Liver (tissue), 9 donors: ENCODE results near the gene CDC27. TPM values are rescaled to one million over a fixed set of nuclear protein-coding genes. Genes with fewer than 3 reads are reported as not detected.
"Not testable (repeated sequence)": the region's sequence is repeated elsewhere in the genome, so short reads cannot be mapped to it uniquely, and the experiment has no call there.

ENCODE experiments used
- DNase-seq: peaks from one replicate; pipeline ENCODE4 v3.0.0-alpha.2; 2017; ENCODE audit warnings: low spot score
- H3K27ac ChIP-seq, 2 donors: one replicate each; pipeline ENCODE4 v1.7.0; 2013; ENCODE audit warnings: inconsistent platforms in 2 of 2, low read length in 2 of 2, control low read depth in 1 of 2, low read depth in 1 of 2, mild to moderate bottlenecking in 1 of 2
- H3K27me3 ChIP-seq, 4 donors: one replicate each; pipeline versions ENCODE4 v1.6.1 to v1.7.0; 2013; ENCODE audit warnings: low read length in 3 of 4, inconsistent platforms in 1 of 4, mild to moderate bottlenecking in 1 of 4, moderate library complexity in 1 of 4; ENCODE audit not compliant: control insufficient read depth in 4 of 4, insufficient read depth in 4 of 4
- H3K36me3 ChIP-seq, 4 donors: one replicate each; pipeline versions ENCODE4 v1.6.1 to v1.7.0; 2013; ENCODE audit warnings: low read length in 3 of 4, mild to moderate bottlenecking in 3 of 4, low read depth in 1 of 4, moderate library complexity in 1 of 4; ENCODE audit not compliant: control insufficient read depth in 4 of 4, insufficient read depth in 3 of 4
- H3K4me1 ChIP-seq, 4 donors: one replicate each; pipeline versions ENCODE4 v1.6.1 to v1.7.0; 2013; ENCODE audit warnings: low read length in 3 of 4, mild to moderate bottlenecking in 3 of 4, moderate library complexity in 1 of 4; ENCODE audit not compliant: control insufficient read depth in 4 of 4, insufficient read depth in 4 of 4
- H3K4me3 ChIP-seq, 3 donors: one replicate each; pipeline versions ENCODE4 v1.6.1 to v1.7.0; 2013; ENCODE audit warnings: low read length in 3 of 3, control low read depth in 1 of 3, low read depth in 1 of 3, mild to moderate bottlenecking in 1 of 3
- H3K9ac ChIP-seq, 2 donors: one replicate each; pipeline ENCODE4 v1.7.0; 2013; ENCODE audit warnings: low read length in 2 of 2, mild to moderate bottlenecking in 2 of 2, moderate library complexity in 2 of 2, control low read depth in 1 of 2, low read depth in 1 of 2
- H3K9me3 ChIP-seq, 4 donors: one replicate each; pipeline versions ENCODE4 v1.6.1 to v1.7.0; 2013; ENCODE audit warnings: low read length in 3 of 4; ENCODE audit not compliant: control insufficient read depth in 4 of 4
- ATF3 ChIP-seq: IDR thresholded peaks from 2 replicates; pipeline ENCODE4 v1.6.1; 2016; ENCODE audit warnings: antibody characterized with exemption
- CTCF ChIP-seq: fragments of 150-350 bp; IDR thresholded peaks from 2 replicates; pipeline ENCODE4 v1.5.1; 2017; ENCODE audit warnings: improper control_type of control experiment, low read depth, low read length; ENCODE audit not compliant: missing input control
- EGR1 ChIP-seq, 2 donors: IDR thresholded peaks; 2 replicates each; pipeline ENCODE4 v1.6.1; 2016 to 2018; ENCODE audit warnings: antibody characterized with exemption in 2 of 2, low read depth in 2 of 2
- FOXA1 ChIP-seq: IDR thresholded peaks from 2 replicates; pipeline ENCODE4 v1.6.1; 2016; ENCODE audit warnings: antibody characterized with exemption
- FOXA2 ChIP-seq: IDR thresholded peaks from 2 replicates; pipeline ENCODE4 v1.6.1; 2016; ENCODE audit warnings: antibody characterized with exemption
- GABPA ChIP-seq, 2 donors: IDR thresholded peaks in 1 of 2; conservative IDR thresholded peaks in 1 of 2; 2 replicates each; pipeline ENCODE4 v1.6.1; 2016; ENCODE audit warnings: antibody characterized with exemption in 2 of 2, mild to moderate bottlenecking in 1 of 2, moderate library complexity in 1 of 2
- HNF4A ChIP-seq, 2 donors: conservative IDR thresholded peaks; 2 replicates each; pipeline ENCODE4 v1.6.1; 2016; ENCODE audit warnings: antibody characterized with exemption in 2 of 2, mild to moderate bottlenecking in 2 of 2
- HNF4G ChIP-seq: IDR thresholded peaks from 2 replicates; pipeline ENCODE4 v1.6.1; 2016; ENCODE audit warnings: antibody characterized with exemption
- JUND ChIP-seq, 2 donors: IDR thresholded peaks; 2 replicates each; pipeline ENCODE4 v1.6.1; 2016; ENCODE audit warnings: antibody characterized with exemption in 2 of 2
- MAX ChIP-seq: IDR thresholded peaks from 2 replicates; pipeline ENCODE4 v1.6.1; 2016; ENCODE audit warnings: antibody characterized with exemption
- NR2F2 ChIP-seq: IDR thresholded peaks from 2 replicates; pipeline ENCODE4 v1.6.1; 2016; ENCODE audit warnings: antibody characterized with exemption
- RAD21 ChIP-seq, 2 donors: IDR thresholded peaks; 2 replicates each; pipeline ENCODE4 v1.6.1; 2016; ENCODE audit warnings: antibody characterized with exemption in 2 of 2, mild to moderate bottlenecking in 2 of 2
- RXRA ChIP-seq, 2 donors: IDR thresholded peaks; 2 replicates each; pipeline ENCODE4 v1.6.1; 2017 to 2018; ENCODE audit warnings: antibody characterized with exemption in 2 of 2, mild to moderate bottlenecking in 1 of 2
- SP1 ChIP-seq: IDR thresholded peaks from 2 replicates; pipeline ENCODE4 v1.6.1; 2018; ENCODE audit warnings: antibody characterized with exemption, mild to moderate bottlenecking
- YY1 ChIP-seq: IDR thresholded peaks from 2 replicates; pipeline ENCODE4 v1.6.1; 2016; ENCODE audit warnings: antibody characterized with exemption, mild to moderate bottlenecking
- WGBS: extraction: QIAGEN DNeasy Blood & Tissue Kit; methylation state at CpG from one replicate; pipeline ENCODE4 v1.1.7; 2013; 5-methylcytosine and 5-hydroxymethylcytosine counted together
- polyA plus RNA-seq, 2 donors: library from polyadenylated mRNA; stranded (reverse) in 1 of 2; unstranded in 1 of 2; fragments of 200-250 nt in 1 of 2; fragments of >200 nt in 1 of 2; fragmentation: Nextera tagmentation in 1 of 2; extraction: Ambion mirVana in 1 of 2; gene quantifications; one replicate each; pipeline versions ENCODE4 v1.2.1 to v1.2.3, GENCODE V29; 2013 to 2015
- total RNA-seq, 2 donors: library from RNA; depleted of rRNA; stranded (reverse); fragments of >200 nt; gene quantifications; one replicate each; pipeline ENCODE4 v1.2.3, GENCODE V29; 2014
- TF ChIP-seq, protein P1 (sequence below): IDR thresholded peaks from 2 replicates; pipeline ENCODE4 v1.6.1; 2016; ENCODE audit warnings: antibody characterized with exemption
- TF ChIP-seq, protein P2 (sequence below): IDR thresholded peaks from 2 replicates; pipeline ENCODE4 v1.6.1; 2016; ENCODE audit warnings: antibody characterized with exemption, mild to moderate bottlenecking
- donor health status: healthy.
- donor health status: healthy.
- donor health status: healthy.
- donor health status: healthy.
- donor health status: healthy.

The CDC27 gene
- total and polyA plus RNA-seq, 4 donors, result 16.8 to 148 (median 27.1) TPM

- no peaks in the 10 kb centered on the region for H3K4me1 ChIP-seq
- H3K9me3 ChIP-seq, result no peaks in the 10 kb centered on the region
- H3K4me3 ChIP-seq, result no peak overlapping the region
- TF ChIP-seq NR2F2 (no peak), MAX (no peak), CTCF (no peak), RXRA (IDR thresholded peaks at IDR 0.05) (no peak), HNF4G (no peak), GABPA (IDR thresholded peaks at IDR 0.05 in 1 of 2, conservative IDR thresholded peaks at IDR 0.05 in 1 of 2) (no peak), HNF4A (conservative IDR thresholded peaks at IDR 0.05) (no peak), EGR1 (IDR thresholded peaks at IDR 0.05; ENCODE audit: low read depth in 2 of 2) (no peak), YY1 (no peak), RAD21 (IDR thresholded peaks at IDR 0.05) (no peak), FOXA1 (no peak), FOXA2 (no peak), JUND (IDR thresholded peaks at IDR 0.05) (no peak), SP1 (no peak), ATF3 (no peak)
- TF ChIP-seq, protein P1, sequence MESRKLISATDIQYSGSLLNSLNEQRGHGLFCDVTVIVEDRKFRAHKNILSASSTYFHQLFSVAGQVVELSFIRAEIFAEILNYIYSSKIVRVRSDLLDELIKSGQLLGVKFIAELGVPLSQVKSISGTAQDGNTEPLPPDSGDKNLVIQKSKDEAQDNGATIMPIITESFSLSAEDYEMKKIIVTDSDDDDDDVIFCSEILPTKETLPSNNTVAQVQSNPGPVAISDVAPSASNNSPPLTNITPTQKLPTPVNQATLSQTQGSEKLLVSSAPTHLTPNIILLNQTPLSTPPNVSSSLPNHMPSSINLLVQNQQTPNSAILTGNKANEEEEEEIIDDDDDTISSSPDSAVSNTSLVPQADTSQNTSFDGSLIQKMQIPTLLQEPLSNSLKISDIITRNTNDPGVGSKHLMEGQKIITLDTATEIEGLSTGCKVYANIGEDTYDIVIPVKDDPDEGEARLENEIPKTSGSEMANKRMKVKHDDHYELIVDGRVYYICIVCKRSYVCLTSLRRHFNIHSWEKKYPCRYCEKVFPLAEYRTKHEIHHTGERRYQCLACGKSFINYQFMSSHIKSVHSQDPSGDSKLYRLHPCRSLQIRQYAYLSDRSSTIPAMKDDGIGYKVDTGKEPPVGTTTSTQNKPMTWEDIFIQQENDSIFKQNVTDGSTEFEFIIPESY, result no peak
- TF ChIP-seq, protein P2, sequence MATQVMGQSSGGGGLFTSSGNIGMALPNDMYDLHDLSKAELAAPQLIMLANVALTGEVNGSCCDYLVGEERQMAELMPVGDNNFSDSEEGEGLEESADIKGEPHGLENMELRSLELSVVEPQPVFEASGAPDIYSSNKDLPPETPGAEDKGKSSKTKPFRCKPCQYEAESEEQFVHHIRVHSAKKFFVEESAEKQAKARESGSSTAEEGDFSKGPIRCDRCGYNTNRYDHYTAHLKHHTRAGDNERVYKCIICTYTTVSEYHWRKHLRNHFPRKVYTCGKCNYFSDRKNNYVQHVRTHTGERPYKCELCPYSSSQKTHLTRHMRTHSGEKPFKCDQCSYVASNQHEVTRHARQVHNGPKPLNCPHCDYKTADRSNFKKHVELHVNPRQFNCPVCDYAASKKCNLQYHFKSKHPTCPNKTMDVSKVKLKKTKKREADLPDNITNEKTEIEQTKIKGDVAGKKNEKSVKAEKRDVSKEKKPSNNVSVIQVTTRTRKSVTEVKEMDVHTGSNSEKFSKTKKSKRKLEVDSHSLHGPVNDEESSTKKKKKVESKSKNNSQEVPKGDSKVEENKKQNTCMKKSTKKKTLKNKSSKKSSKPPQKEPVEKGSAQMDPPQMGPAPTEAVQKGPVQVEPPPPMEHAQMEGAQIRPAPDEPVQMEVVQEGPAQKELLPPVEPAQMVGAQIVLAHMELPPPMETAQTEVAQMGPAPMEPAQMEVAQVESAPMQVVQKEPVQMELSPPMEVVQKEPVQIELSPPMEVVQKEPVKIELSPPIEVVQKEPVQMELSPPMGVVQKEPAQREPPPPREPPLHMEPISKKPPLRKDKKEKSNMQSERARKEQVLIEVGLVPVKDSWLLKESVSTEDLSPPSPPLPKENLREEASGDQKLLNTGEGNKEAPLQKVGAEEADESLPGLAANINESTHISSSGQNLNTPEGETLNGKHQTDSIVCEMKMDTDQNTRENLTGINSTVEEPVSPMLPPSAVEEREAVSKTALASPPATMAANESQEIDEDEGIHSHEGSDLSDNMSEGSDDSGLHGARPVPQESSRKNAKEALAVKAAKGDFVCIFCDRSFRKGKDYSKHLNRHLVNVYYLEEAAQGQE, result no peak
- peaks cover 0 to 30% (median 21%) of the 10 kb centered on the region in 4 donors for H3K36me3 ChIP-seq
- no peak for DNase-seq
- no peaks in the 10 kb centered on the region for H3K27me3 ChIP-seq
- no peak overlapping the region for H3K9ac ChIP-seq
- no peak overlapping the region for H3K27ac ChIP-seq
- WGBS, result 99% methylated on average over 3 of the region's 3 CpGs
These were observed 57.3 kb downstream of the CDC27 start for GRCh38 chr17:47131761-47132160.

GRCh38 chr17:47126835-47127234, 62.3 kb downstream of the CDC27 start:
- 98% methylated on average over 3 of the region's 3 CpGs for WGBS
- H3K9me3 ChIP-seq, DNase-seq, H3K4me3 ChIP-seq, H3K4me1 ChIP-seq, H3K9ac ChIP-seq, H3K27me3 ChIP-seq, H3K27ac ChIP-seq: not testable (repeated sequence)
- H3K36me3 ChIP-seq, result peaks cover 3 to 29% (median 21%) of the 10 kb centered on the region in 4 donors

DNA sequence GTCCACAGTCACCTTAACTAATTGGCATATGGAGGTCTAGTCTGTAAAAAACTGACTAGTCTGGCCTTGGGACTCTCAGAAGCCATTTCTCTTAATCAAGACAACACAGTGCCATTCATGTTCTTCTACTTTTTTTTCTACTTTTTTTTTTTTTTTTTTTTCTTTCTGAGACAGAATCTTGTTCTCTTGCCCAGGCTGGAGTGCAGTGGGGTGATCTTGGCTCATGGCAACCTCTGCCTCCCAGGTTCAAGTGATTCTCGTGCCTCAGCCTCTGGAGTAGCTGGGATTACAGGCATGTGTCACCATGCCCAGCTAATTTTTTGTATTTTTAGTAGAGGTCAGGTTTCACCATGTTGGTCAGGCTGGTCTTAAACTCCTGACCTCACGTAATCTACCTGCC, 65.8 kb downstream of the CDC27 start:
- not testable (repeated sequence) for H3K27me3 ChIP-seq, H3K4me3 ChIP-seq, H3K9me3 ChIP-seq, H3K27ac ChIP-seq, H3K9ac ChIP-seq, DNase-seq, H3K4me1 ChIP-seq
- WGBS, result over 99% methylated on average over 2 of the region's 2 CpGs
- H3K36me3 ChIP-seq, result peaks cover 6 to 34% (median 24%) of the 10 kb centered on the region in 4 donors
